Aorta (tissue), 5 donors: ENCODE results near the gene NLK. TPM values are rescaled to one million over a fixed set of nuclear protein-coding genes. Genes with fewer than 3 reads are reported as not detected.

ENCODE experiments used
- ATAC-seq: fragments of 200-7000 bp; cut with Tn5 transposase; one replicate; pipeline ENCODE4 v1.9.1; 2022; ENCODE audit warnings: moderate library complexity; ENCODE audit not compliant: low FRiP score
- DNase-seq, 2 donors: peaks; one replicate each; pipeline ENCODE4 v3.0.0-alpha.2; 2020
- H3K27ac ChIP-seq, 2 donors: one replicate each; pipeline ENCODE4 v1.5.1; 2013; ENCODE audit warnings: low read length in 2 of 2, mild to moderate bottlenecking in 2 of 2, moderate library complexity in 2 of 2, control low read depth in 1 of 2, inconsistent platforms in 1 of 2, low read depth in 1 of 2
- H3K27me3 ChIP-seq, 2 donors: one replicate each; pipeline ENCODE4 v1.6.1; 2013; ENCODE audit warnings: control low read depth in 1 of 2, low read length in 1 of 2, mild to moderate bottlenecking in 1 of 2, moderate library complexity in 1 of 2; ENCODE audit not compliant: insufficient read depth in 2 of 2, control insufficient read depth in 1 of 2
- H3K36me3 ChIP-seq, 2 donors: one replicate each; pipeline ENCODE4 v1.6.1; 2013; ENCODE audit warnings: control low read depth in 1 of 2, low read length in 1 of 2, mild to moderate bottlenecking in 1 of 2; ENCODE audit not compliant: insufficient read depth in 2 of 2, control insufficient read depth in 1 of 2
- H3K4me1 ChIP-seq, 2 donors: one replicate each; pipeline ENCODE4 v1.6.1; 2013; ENCODE audit warnings: low read length in 2 of 2, control low read depth in 1 of 2, mild to moderate bottlenecking in 1 of 2, moderate library complexity in 1 of 2; ENCODE audit not compliant: insufficient read depth in 2 of 2, control insufficient read depth in 1 of 2
- H3K4me3 ChIP-seq, 2 donors: one replicate each; pipeline ENCODE4 v1.5.1; 2013; ENCODE audit warnings: low read length in 2 of 2, control low read depth in 1 of 2, mild to moderate bottlenecking in 1 of 2
- H3K9me3 ChIP-seq: one replicate; pipeline ENCODE4 v1.6.1; 2013; ENCODE audit warnings: mild to moderate bottlenecking, low read length; ENCODE audit not compliant: control insufficient read depth
- WGBS, 2 donors: extraction: QIAGEN DNeasy Blood & Tissue Kit; methylation state at CpG; one replicate each; pipeline ENCODE4 v1.1.7; 2013; 5-methylcytosine and 5-hydroxymethylcytosine counted together
- intact Hi-C, 2 donors: fragments of 100-400 bp; cut with DNase I; formaldehyde crosslinking; loops; one replicate each; pipeline versions ENCODE4 v1.14.2 to v1.15.0; 2022
- polyA plus RNA-seq, 2 donors: library from polyadenylated mRNA; stranded (reverse); fragments of 200-250 nt; gene quantifications; one replicate each; pipeline ENCODE4 v1.2.3, GENCODE V29; 2013
- total RNA-seq, 2 donors: library from RNA; stranded (reverse); fragmentation: NEBNext Ultra II Directional; extraction: Animal tissue kit (Norgen Biotek cat#: 25700); gene quantifications; one replicate each; pipeline ENCODE4 v1.2.1, GENCODE V29; 2021
- donor health status: healthy with polysubstance abuse.
- donor health status: Bipolar disorder and iron deficiency.
- donor health status: DM: no; HTN: no; CAD: no.
- donor health status: DM: no; HTN: no; CAD: no.
- donor health status: DM: yes; HTN: yes; CAD: no.

The NLK gene
- total and polyA plus RNA-seq, 4 donors, result 5.5 to 17.2 (median 14.0) TPM

DNA sequence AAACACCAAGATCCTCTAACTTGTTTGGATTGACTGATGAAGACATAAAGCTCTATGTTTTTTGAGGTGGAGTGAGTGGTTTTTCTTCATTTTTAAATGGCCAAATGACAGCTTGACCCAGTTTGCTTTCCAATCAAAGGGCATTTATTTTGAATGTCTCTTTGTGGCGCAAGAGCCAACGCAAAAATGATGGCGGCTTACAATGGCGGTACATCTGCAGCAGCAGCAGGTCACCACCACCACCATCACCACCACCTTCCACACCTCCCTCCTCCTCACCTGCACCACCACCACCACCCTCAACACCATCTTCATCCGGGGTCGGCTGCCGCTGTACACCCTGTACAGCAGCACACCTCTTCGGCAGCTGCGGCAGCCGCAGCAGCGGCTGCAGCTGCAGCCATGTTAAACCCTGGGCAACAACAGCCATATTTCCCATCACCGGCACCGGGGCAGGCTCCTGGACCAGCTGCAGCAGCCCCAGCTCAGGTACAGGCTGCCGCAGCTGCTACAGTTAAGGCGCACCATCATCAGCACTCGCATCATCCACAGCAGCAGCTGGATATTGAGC, 329 bp downstream of the NLK start:
- Histone ChIP-seq H3K9me3 (no peaks in the 10 kb centered on the region), H3K4me3 (no peak overlapping the region), H3K4me1 (peaks cover 0 to 13% of the 10 kb centered on the region in 2 donors), H3K36me3 (no peaks in the 10 kb centered on the region), H3K27ac (no peak overlapping the region), H3K27me3 (no peaks in the 10 kb centered on the region)
- intact Hi-C loops, result loop anchor here in 1 of 2 donors (10.0 kb wide), 1 partner anchor 292 kb away; the partner anchor contains the start of genes IFT20 and TNFAIP1
- ATAC-seq (no peak), DNase-seq (no peak)
- WGBS, 2 donors, result 98 to 99% methylated on average over 16 of the region's 16 CpGs

DNA sequence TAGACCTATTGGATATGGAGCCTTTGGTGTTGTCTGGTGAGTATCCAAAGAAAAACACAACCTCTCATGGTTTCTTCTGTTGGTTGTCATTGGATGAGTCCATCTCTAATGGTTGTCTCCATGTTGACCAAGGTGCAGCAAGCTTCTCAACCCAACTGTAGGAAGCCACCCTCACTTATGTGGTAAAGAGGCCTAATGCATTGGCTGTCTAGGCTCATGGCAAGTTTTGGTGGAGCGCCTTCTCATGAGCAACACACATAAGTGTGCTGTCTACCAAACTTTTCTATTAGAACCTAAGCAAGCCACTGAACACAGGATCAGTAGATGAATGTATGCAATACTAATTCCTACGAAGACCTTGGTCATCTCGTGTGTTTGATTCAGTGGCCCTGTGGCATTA, 819 bp downstream of the NLK start:
- peaks cover 0 to 13% of the 10 kb centered on the region in 2 donors for H3K4me1 ChIP-seq
- no peaks in the 10 kb centered on the region for H3K9me3 ChIP-seq
- H3K27me3 ChIP-seq, result no peaks in the 10 kb centered on the region
- no peaks in the 10 kb centered on the region for H3K36me3 ChIP-seq
- intact Hi-C loops, result loop anchor here in 1 of 2 donors (10.0 kb wide), 1 partner anchor 292 kb away; the partner anchor contains the start of genes IFT20 and TNFAIP1
- H3K4me3 ChIP-seq, result no peak overlapping the region
- no peak for DNase-seq
- ATAC-seq, result no peak
- H3K27ac ChIP-seq, result no peak overlapping the region
- 88 to 92% methylated on average over 3 of the region's 3 CpGs for WGBS, 2 donors

DNA sequence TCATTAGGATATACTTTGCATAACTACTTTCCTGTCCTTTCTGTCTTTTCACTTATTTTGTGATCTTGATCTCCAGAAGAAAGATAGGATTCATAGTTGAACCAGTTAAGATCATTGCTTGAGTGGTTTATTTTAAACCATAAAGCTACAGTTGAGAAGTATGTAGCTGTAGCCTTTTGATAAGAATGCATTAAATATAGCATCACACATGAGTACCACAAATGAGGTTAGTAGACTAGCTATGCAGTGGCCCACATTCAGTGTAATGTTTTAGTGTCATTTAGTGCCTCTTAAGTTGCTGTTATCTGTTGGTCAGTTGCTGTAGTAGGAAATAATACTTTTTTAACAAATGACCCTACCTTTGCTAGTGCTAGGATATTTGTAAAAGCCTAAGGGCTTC, 1.3 kb downstream of the NLK start:
- H3K4me1 ChIP-seq, result peaks cover 0 to 13% of the 10 kb centered on the region in 2 donors
- DNase-seq (no peak), ATAC-seq (no peak)
- H3K27ac ChIP-seq, result no peak overlapping the region
- intact Hi-C loops, result loop anchor here in 1 of 2 donors (10.0 kb wide), 1 partner anchor 291 kb away; the partner anchor contains the start of genes IFT20 and TNFAIP1
- H3K4me3 ChIP-seq, result no peak overlapping the region
- H3K36me3 ChIP-seq, result no peaks in the 10 kb centered on the region
- no peaks in the 10 kb centered on the region for H3K9me3 ChIP-seq
- H3K27me3 ChIP-seq, result no peaks in the 10 kb centered on the region

DNA sequence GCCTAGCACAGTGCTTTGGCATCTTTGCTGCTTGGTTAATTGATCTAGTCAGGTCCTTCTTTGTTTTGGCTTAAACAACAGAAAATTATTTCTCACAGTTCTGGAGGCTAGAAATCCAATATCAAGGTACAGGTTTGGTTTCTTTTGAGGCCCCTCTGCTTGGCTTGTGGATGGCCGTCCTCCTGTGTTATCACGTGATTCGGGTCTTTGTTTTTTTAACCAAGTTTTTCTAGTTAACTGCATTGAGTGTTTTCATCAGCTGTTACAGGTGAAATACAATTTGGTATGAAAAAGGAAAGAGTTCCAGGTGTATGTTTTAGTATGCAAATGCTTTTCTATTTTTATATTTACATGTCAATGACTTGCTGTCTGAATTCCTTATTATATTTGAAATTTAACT, 2.8 kb downstream of the NLK start:
- Histone ChIP-seq H3K9me3 (no peaks in the 10 kb centered on the region), H3K36me3 (no peaks in the 10 kb centered on the region), H3K4me1 (peaks cover 0 to 13% of the 10 kb centered on the region in 2 donors), H3K27me3 (no peaks in the 10 kb centered on the region), H3K27ac (no peak overlapping the region), H3K4me3 (no peak overlapping the region)
- no peak for ATAC-seq
- intact Hi-C loops, result loop anchor here in 1 of 2 donors (10.0 kb wide), 1 partner anchor 289 kb away; the partner anchor contains the start of genes IFT20 and TNFAIP1
- WGBS, 2 donors, result 41 to 42% methylated on average over 3 of the region's 3 CpGs
- DNase-seq, result no peak

DNA sequence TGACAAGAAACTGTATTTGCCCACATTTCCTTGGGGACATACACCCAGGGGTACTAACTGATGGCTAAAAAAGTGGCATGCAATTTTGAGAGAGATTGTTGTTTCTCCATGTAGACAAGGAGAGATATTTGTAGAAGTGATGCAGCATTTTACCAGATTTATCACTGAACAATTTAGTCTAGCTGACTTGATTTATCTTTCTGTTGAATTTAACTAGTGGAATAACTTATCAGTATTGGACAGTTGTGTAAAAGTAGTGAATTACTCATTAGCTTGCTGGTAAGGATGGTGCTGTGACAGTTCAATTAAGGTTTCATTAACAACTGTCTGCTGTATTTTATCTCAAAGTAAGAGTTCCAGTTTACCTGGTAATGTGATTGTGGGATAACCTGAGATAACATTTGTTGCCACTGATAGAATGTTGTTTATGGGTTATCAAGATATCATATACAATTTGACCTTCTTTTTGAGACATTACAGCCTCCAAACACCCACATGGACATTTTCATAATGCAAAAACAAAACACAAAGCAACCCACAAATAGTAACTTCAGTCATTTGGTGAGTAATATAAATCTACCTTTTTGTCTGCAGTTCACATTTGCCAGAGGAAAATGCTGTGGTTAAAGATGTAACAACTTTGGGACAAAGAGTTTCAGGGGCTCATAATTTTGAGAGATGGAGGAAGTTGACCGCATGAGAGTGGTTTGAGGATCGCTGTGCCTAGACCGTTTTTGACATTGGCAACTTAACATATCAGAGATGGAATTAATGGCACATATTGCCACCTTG, 3.8 kb downstream of the NLK start:
- Histone ChIP-seq H3K27me3 (no peaks in the 10 kb centered on the region), H3K4me3 (no peak overlapping the region), H3K4me1 (peaks cover 0 to 13% of the 10 kb centered on the region in 2 donors), H3K9me3 (no peaks in the 10 kb centered on the region), H3K27ac (no peak overlapping the region), H3K36me3 (no peaks in the 10 kb centered on the region)
- 88 to 92% methylated on average over 3 of the region's 3 CpGs for WGBS, 2 donors
- DNase-seq (no peak), ATAC-seq (no peak)
- intact Hi-C loops, result loop anchor here in 1 of 2 donors (10.0 kb wide), 1 partner anchor 289 kb away; the partner anchor contains the start of genes IFT20 and TNFAIP1

DNA sequence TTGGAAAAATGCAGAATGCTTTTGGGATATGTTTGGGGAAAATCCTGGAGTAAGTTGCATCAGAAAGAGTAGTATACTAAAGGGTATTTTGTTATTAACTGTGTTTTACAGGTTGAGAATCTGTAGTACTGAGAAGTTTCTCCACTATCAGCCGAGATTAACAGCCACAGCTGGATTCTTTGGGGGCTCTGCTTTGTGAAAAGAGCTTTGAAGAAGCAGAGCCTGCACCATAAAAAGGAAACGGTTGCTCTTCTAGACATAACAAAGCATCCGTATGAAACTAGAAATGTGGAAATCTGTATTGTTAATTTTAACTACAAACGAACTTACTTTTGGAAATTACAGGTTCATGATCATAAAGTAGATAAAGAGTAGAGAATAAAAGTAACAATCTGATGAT, 5.3 kb downstream of the NLK start:
- no peak for ATAC-seq
- H3K27ac ChIP-seq, result no peak overlapping the region
- no peaks in the 10 kb centered on the region for H3K36me3 ChIP-seq
- H3K4me1 ChIP-seq, result peaks cover 0 to 13% of the 10 kb centered on the region in 2 donors
- H3K4me3 ChIP-seq, result no peak overlapping the region
- no peaks in the 10 kb centered on the region for H3K27me3 ChIP-seq
- WGBS, 2 donors, result 36 to 48% methylated on average over 4 of the region's 4 CpGs
- no peaks in the 10 kb centered on the region for H3K9me3 ChIP-seq
- no peak for DNase-seq
- intact Hi-C loops, result loop anchor here in 1 of 2 donors (10.0 kb wide), 1 partner anchor 287 kb away; the partner anchor contains the start of genes IFT20 and TNFAIP1

DNA sequence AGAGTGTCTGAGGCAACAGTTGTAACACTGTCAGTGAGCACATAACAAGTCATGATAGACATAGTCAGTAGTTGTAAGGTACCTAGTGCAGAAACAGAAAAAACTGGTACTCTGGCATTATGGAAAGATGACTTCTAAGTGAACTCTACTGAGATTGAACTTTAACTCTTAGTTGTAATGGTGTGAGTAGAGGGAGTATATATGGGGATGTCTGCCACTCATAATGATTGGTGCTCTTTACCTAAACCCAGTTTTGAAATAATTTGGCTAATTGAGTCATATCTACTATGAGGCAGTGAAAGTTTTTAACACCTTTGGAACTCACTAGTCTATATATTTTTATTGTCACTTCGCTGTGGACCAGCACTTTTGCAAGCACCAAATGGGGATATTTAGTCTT, 6.6 kb downstream of the NLK start:
- no peak overlapping the region for H3K4me3 ChIP-seq
- peaks cover 0 to 8% of the 10 kb centered on the region in 2 donors for H3K4me1 ChIP-seq
- no peaks in the 10 kb centered on the region for H3K9me3 ChIP-seq
- ATAC-seq, result no peak
- H3K36me3 ChIP-seq, result no peaks in the 10 kb centered on the region
- H3K27ac ChIP-seq, result no peak overlapping the region
- no peak for DNase-seq
- WGBS, 2 donors, result 97 to 98% methylated on average over 1 of the region's 1 CpG
- no peaks in the 10 kb centered on the region for H3K27me3 ChIP-seq
- intact Hi-C loops, result loop anchor here in 1 of 2 donors (10.0 kb wide), 1 partner anchor 286 kb away; the partner anchor contains the start of genes IFT20 and TNFAIP1

DNA sequence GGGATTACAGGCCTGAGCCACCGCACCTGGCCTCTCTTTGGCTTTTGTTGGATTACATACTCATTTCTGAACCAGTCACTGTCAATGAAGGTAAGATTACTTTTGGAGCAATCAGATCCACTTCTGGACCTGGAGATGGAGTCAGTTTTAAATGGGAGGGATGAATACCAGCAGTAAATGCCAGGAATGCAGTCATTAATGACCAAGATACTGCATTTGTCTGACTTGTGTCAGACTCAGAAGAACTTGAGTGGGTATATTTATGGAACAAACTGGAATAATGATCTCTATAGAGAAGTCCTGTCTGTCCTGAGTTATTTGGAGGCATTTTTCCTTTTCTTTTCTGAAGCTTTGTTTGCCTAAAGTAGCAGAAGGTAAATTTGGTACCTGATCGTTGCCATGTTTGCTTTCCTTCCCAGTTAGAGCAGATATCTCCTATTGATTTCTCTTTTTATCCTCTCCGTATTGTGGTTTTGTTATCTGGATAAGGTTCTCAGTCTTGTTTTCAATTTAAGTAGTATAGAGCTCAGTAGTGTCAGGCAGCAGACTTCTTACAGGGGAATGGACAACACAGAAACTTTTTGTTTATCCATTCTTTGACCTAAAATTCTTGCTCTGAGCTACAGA, 10.7 kb downstream of the NLK start:
- ATAC-seq, result no peak
- no peak for DNase-seq
- Histone ChIP-seq H3K27ac (no peak overlapping the region), H3K4me3 (no peak overlapping the region), H3K9me3 (no peaks in the 10 kb centered on the region), H3K27me3 (no peaks in the 10 kb centered on the region), H3K36me3 (no peaks in the 10 kb centered on the region), H3K4me1 (peaks cover 0 to 3% of the 10 kb centered on the region in 2 donors)
- 88 to 91% methylated on average over 3 of the region's 3 CpGs for WGBS, 2 donors
- intact Hi-C loops, result no loop called here
